Stimulated activated CD4-positive, alpha-beta T cell treated with anti-CD3 and anti-CD28 coated beads, Interleukin-4, amount 100 ng/mL, for 1 hour (primary cell): Measurements from ENCODE around the gene OR8K5.
"Not testable (repeated sequence)": the region's sequence is repeated elsewhere in the genome, so short reads cannot be mapped to it uniquely, and the experiment has no call there.

ENCODE experiments used
- DNase-seq: peaks from one replicate; pipeline ENCODE4 v3.0.0-alpha.2; 2020

Gene OR8K5

GRCh38 chr11:56160217-56160616 is at the start of gene OR8K5:
TSS of gene OR8K5 (minus strand) at chr11:56160317. CDS start at chr11:56160317, 0 bp downstream.
- no peak for DNase-seq

- no peak for DNase-seq
Observed at GRCh38 chr11:56207790-56208189, 47.7 kb upstream of the OR8K5 start.

DNA sequence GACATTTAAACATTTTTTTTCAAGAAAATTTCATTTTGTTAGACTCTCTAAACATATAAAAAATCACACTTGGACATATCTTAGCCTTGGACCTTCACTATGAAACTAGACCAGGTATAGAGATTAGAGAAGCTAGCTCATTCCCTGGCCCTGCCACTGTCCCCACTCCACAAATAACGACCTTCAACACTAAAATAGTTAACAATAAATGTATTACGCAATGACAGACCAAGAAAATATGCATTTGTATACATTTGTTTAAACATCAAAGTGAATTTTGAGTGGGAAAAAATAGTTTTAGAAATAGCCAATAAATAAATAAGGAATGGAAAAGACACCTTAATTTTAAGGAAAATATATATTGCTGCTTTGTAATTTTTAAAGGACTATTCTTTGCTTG is 37.2 kb upstream of the OR8K5 start:
- no peak for DNase-seq

- no peak for DNase-seq
Observed at GRCh38 chr11:56196705-56197104, 36.6 kb upstream of the OR8K5 start.

DNA sequence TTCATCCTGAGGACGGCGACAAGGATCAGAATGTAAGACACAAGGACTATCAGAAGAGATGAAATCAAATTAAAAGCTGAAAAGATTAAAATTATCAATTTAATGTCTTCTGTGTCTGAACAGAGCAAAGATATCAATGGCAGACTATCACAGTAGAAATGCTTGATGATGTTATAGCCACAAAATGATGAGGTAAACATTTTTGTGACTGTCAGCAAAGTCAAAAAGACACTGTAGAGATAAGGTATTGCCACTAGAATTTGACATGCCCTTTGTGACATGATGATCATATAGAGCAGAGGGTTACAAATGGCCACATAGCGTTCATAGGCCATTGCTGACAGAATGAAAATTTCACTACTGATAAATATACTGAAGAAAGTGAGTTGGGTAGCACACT is 28.5 kb upstream of the OR8K5 start:
- no peak for DNase-seq

GRCh38 chr11:56183459-56183858 is 23.3 kb upstream of the OR8K5 start:
- no peak for DNase-seq

- no peak for DNase-seq
Observed at GRCh38 chr11:56176318-56176717, 16.2 kb upstream of the OR8K5 start, which contains the start of gene OR5J2. TSS of gene OR5J2 (plus strand) at chr11:56176618. CDS start at chr11:56176618, 0 bp downstream.

GRCh38 chr11:56172256-56172830 is 12.2 kb upstream of the OR8K5 start:
- DNase-seq = no peak

DNA sequence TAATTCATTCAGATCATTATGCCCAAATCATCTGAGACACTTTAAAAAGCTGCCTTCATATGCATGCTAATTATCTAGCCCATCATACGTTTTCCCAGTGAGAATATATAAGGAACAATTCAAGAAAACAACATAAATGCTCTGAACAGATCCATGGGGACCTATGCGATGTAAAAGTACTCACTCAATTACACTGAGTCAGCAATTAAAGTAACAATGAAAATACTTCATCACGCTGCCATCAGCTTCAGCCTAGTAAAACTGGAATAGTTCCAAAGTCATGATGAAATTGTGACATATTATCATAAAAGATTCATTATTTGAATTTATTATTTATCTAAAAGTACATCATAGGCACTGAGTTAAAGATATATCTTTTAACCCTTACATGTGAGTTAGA is 3.7 kb upstream of the OR8K5 start:
- DNase-seq = no peak

DNA sequence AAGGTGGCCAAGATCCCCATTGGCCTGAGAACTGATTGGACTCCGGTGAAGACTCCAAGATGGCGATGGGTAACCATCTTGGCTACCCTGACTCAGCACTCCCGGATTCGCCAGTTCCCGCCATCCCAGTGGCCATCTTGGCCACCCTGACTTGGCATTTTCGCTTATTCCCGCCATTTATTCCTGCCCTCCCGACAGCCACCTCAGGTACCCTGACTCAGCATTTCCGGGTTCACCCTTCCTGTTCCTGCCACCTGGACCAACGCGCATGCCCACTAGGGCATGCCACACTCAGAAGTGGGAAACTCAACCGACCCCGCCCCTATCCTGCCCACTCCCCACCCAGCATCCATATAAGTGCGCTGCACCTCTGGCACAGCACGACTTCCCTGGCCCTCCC is 7.8 kb downstream of the OR8K5 start:
- no peak for DNase-seq

DNA sequence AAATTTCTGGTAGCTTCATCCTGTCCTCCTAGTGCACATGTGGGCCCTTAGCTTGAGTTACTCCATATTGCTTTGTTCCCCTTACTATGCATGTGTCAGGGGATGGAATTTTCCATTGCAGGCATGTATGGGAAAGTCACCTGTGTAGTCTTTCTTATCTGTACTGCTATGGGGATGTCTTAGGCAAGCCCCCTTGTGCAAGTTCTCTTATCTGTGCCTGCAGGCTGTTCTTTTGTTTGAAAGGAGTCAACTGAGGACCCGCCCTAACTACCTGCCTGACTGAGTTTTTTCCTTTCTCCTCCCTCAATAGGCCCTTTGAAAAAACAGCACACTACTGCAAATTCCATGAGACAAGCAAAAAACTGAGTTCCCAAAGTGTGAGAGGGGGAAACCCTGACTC is 8.7 kb downstream of the OR8K5 start:
- no peak for DNase-seq

- DNase-seq = not testable (repeated sequence)
Observed at GRCh38 chr11:56143681-56144080, 16.4 kb downstream of the OR8K5 start.

DNA sequence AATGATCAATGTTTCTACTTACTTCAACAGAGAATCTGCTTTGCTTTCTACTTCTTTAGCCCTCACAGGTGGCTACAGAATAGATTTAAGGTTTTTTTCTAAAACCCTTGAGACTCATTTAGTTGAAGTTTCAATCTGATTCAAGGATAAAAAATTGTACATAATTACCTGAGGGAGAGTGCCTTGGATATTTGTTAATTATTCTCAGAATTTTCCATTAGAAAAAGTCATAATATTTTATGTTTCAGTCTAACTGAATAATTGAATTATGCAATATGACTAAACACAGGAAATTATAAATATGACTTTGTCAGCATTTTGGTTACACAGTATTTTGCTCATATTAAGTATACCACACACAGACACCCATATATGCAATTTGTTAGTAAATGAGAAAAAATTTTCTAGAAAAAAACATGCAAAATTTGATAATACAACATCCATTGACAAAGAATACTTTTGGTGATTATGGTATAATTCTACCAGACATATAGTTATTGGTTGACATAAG is 19.9 kb downstream of the OR8K5 start, which contains the start of gene OR8J3:
OR8J3 (minus strand) TSS at position 51 of the 511 bp plus-strand sequence. CDS start 2,483 bp downstream, outside the sequence.
- no peak for DNase-seq

DNA sequence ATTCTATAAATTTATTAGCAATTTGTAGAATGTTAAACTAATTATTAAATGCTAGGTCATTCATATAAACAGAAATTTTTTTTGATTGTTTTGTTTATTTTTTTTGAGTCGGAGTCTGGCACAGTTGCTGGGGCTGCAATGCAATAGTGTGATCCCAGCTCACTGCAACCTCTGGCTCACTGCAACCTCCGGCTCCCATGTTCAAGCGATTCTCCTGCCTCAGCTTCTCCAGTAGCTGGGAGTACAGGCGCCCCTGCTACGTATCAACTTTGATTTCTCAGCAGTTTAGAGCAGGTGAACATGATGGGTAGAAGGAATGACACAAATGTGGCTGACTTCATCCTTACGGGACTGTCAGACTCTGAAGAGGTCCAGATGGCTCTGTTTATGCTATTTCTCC is 38.0 kb downstream of the OR8K5 start, which contains the start of gene OR8H3:
OR8H3 (plus strand) TSS at position 301 of the 400 bp plus-strand sequence; CDS start at position 301, 0 bp downstream.
- DNase-seq = no peak
